IPS DF 6.9 (cell line): ENCODE data around the gene TBC1D19.

Source experiments
- DNase-seq: peaks from one replicate; pipeline ENCODE4 v3.0.0-alpha.2; 2013; ENCODE audit warnings: low read depth, low spot score
- H3K27ac ChIP-seq: one replicate; pipeline ENCODE4 v1.5.1; 2013; ENCODE audit warnings: low read length, control low read depth
- H3K27me3 ChIP-seq: 2 replicates; pipeline ENCODE4 v1.6.1; 2013; ENCODE audit warnings: mild to moderate bottlenecking, low read length; ENCODE audit not compliant: control insufficient read depth, insufficient read depth
- H3K36me3 ChIP-seq: 2 replicates; pipeline ENCODE4 v1.6.1; 2013; ENCODE audit warnings: low read length; ENCODE audit not compliant: control insufficient read depth, insufficient read depth
- H3K4me1 ChIP-seq: 2 replicates; pipeline ENCODE4 v1.6.1; 2013; ENCODE audit warnings: low read length; ENCODE audit not compliant: control insufficient read depth, insufficient read depth
- H3K4me3 ChIP-seq: 2 replicates; pipeline ENCODE4 v1.5.1; 2013; ENCODE audit warnings: mild to moderate bottlenecking, low read length
- H3K9me3 ChIP-seq: 2 replicates; pipeline ENCODE4 v1.6.1; 2013; ENCODE audit warnings: low read length, inconsistent platforms; ENCODE audit not compliant: control insufficient read depth, insufficient read depth
- WGBS: extraction: QIAGEN DNeasy Blood & Tissue Kit; methylation state at CpG from one replicate; pipeline ENCODE4 v1.1.7; 2013; ENCODE audit warnings: mixed read lengths, missing lambda C conversion rate; ENCODE audit not compliant: insufficient read length, insufficient coverage; 5-methylcytosine and 5-hydroxymethylcytosine counted together

Gene TBC1D19

DNA sequence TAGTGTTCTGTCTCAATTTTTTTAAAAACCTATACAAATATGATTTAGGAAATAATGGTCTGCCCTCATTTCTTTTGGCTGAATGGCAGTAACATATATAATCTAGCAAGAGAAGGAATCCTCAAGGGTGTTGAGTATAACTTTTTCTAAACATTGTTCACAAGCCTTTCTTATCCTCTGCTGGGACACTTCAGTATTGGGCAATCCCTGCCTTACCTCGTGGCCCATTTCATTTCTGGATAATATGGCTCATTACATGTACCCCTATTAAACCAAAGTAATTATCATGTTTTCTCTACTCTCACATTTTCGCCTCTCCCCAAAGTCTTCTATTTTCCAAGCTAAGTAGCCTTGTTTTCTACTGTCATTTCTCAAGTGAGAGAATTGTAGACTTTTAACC is 166.0 kb downstream of the TBC1D19 start:
- H3K36me3 ChIP-seq, result no peaks in the 10 kb centered on the region
- DNase-seq, result no peak
- no CpG with 5 or more reads among the region's 2 CpGs for WGBS
- H3K27ac ChIP-seq, result no peak overlapping the region
- H3K27me3 ChIP-seq, result no peaks in the 10 kb centered on the region
- no peak overlapping the region for H3K4me3 ChIP-seq
- H3K4me1 ChIP-seq, result no peaks in the 10 kb centered on the region
- no peaks in the 10 kb centered on the region for H3K9me3 ChIP-seq

DNA sequence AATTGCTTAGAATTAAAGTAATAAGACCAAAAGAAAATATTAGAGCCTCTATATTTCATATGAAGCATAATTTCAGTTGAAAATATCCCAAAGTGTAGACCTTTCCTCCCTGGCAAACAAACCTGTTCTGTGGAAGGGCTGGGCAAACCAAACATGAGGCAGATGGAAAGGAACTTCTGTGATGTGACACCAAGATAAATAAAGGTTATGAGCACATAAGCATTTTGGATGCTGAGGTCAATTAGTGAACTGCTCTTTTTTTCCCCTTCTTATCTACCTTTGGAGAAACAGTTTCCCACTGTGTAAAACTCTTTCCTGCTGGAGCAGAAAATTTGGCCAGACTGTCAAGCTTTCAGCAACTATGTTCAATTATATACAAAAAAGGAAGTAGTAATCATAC is 167.1 kb downstream of the TBC1D19 start:
- H3K27ac ChIP-seq, result no peak overlapping the region
- H3K36me3 ChIP-seq, result no peaks in the 10 kb centered on the region
- no peaks in the 10 kb centered on the region for H3K4me1 ChIP-seq
- no peak for DNase-seq
- H3K27me3 ChIP-seq, result no peaks in the 10 kb centered on the region
- H3K9me3 ChIP-seq, result no peaks in the 10 kb centered on the region
- H3K4me3 ChIP-seq, result no peak overlapping the region

DNA sequence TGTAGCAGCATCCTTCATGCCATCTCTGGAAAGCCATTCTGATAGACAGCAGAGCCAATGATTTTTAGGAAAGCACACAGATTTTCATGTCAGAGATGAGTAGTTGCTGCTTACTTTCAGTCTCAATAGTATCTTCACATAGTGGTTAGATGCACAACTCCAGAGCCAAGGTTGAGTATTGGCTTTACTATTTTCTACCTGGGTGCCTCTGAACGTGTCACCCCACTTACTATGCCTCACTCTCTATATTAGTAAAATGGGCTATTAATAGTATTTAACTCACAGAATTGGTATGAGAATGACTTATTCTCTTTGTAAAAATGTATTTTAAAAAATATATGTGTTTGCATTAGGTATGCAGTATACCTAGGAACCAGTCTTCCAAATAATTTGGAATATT is 168.0 kb downstream of the TBC1D19 start:
- Histone ChIP-seq H3K27ac (no peak overlapping the region), H3K4me3 (no peak overlapping the region), H3K27me3 (no peaks in the 10 kb centered on the region), H3K4me1 (no peaks in the 10 kb centered on the region), H3K9me3 (no peaks in the 10 kb centered on the region), H3K36me3 (no peaks in the 10 kb centered on the region)
- DNase-seq, result no peak
- no CpG with 5 or more reads among the region's 1 CpG for WGBS

DNA sequence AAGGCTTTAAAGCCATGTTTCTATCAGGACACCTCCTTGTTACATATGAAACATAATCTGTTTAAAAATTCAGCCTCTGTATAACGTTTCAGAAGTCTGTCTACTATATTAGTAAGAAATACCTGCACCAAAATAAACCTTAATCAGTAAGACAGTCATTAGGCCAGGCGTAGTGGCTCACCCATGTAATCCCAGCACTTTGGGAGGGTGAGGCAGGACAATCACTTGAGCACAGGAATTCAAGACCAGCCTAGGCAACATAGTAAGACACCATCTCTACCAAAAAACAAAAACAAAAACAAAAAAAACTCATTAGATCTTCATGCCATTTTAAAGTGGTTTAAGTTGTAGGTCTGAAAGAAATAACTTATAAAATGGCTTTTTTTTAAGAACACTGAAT is 169.3 kb downstream of the TBC1D19 start:
- no peak for DNase-seq
- Histone ChIP-seq H3K4me1 (no peaks in the 10 kb centered on the region), H3K27me3 (no peaks in the 10 kb centered on the region), H3K9me3 (no peaks in the 10 kb centered on the region), H3K27ac (no peak overlapping the region), H3K4me3 (no peak overlapping the region), H3K36me3 (no peaks in the 10 kb centered on the region)
- WGBS, result no CpG with 5 or more reads among the region's 2 CpGs

GRCh38 chr4:26753617-26754016 is 169.7 kb downstream of the TBC1D19 start:
- H3K9me3 ChIP-seq, result no peaks in the 10 kb centered on the region
- H3K27me3 ChIP-seq, result no peaks in the 10 kb centered on the region
- DNase-seq, result no peak
- H3K4me3 ChIP-seq, result no peak overlapping the region
- WGBS, result no CpG with 5 or more reads among the region's 10 CpGs
- H3K27ac ChIP-seq, result no peak overlapping the region
- no peaks in the 10 kb centered on the region for H3K36me3 ChIP-seq
- H3K4me1 ChIP-seq, result no peaks in the 10 kb centered on the region

DNA sequence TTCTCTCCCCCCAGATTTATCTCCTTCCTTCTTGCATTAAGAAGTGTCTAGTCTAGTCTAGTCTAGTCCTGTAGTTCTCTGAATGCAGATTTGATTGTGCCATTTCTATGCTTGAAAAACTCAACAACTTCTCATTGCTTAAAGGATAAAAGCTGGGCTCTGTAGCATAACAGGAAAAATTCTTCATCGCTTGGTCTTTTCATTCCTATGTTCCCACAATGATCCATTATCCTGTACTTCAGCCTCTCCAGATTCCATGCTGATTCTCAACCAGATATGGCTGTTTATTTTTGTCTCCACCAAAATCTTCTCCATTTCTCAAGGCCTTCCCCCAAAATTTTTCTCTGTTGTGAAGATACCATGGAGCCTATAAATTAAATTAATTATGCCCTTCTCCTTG is 173.9 kb downstream of the TBC1D19 start:
- Histone ChIP-seq H3K36me3 (no peaks in the 10 kb centered on the region), H3K4me3 (no peak overlapping the region), H3K4me1 (no peaks in the 10 kb centered on the region; the same call in 1 of the 2 replicates), H3K27ac (no peak overlapping the region), H3K9me3 (no peaks in the 10 kb centered on the region), H3K27me3 (no peaks in the 10 kb centered on the region)
- WGBS, result no CpG with 5 or more reads among the region's 1 CpG
- DNase-seq, result no peak

DNA sequence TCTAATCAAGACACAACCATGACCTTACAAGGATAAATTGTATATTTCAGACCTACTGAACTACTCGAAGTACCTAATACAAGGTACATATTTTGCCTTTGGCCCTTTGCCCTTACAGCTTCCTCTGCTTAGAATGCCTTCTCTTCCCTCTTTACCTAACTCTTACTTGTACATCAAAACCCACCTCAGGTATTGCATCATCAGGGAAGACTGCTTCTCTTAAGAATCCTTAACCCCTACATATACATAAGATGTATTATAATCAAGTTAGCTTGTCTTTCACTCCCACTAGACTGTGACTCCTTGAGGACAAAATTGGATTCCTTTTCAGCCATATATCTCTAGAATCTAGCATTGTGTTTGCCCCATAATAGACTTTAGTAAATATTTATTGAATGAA is 175.0 kb downstream of the TBC1D19 start:
- Histone ChIP-seq H3K27me3 (no peaks in the 10 kb centered on the region), H3K27ac (no peak overlapping the region), H3K4me3 (no peak overlapping the region), H3K36me3 (no peaks in the 10 kb centered on the region), H3K9me3 (no peaks in the 10 kb centered on the region), H3K4me1 (no peaks in the 10 kb centered on the region; the same call in 1 of the 2 replicates)
- WGBS, result no CpG with 5 or more reads among the region's 1 CpG
- DNase-seq, result no peak

GRCh38 chr4:26762650-26763049 is 178.8 kb downstream of the TBC1D19 start:
- WGBS, result no CpG with 5 or more reads among the region's 2 CpGs
- no peak for DNase-seq

GRCh38 chr4:26763063-26763462 is 179.2 kb downstream of the TBC1D19 start:
- no peak for DNase-seq
- no peak overlapping the region for H3K4me3 ChIP-seq

More at GRCh38 chr4:26762650-26763049, 178.8 kb downstream of the TBC1D19 start:
- no peaks in the 10 kb centered on the region for H3K9me3 ChIP-seq
- no peaks in the 10 kb centered on the region; the same call in 1 of the 2 replicates for H3K4me1 ChIP-seq
- no peak overlapping the region for H3K4me3 ChIP-seq
- H3K36me3 ChIP-seq, result no peaks in the 10 kb centered on the region
- no peak overlapping the region for H3K27ac ChIP-seq
- H3K27me3 ChIP-seq, result no peaks in the 10 kb centered on the region

GRCh38 chr4:26763648-26764047 is 179.8 kb downstream of the TBC1D19 start:
- H3K4me3 ChIP-seq, result no peak overlapping the region
- no peak overlapping the region for H3K27ac ChIP-seq
- no peaks in the 10 kb centered on the region; the same call in 1 of the 2 replicates for H3K4me1 ChIP-seq
- no peaks in the 10 kb centered on the region for H3K36me3 ChIP-seq
- no peaks in the 10 kb centered on the region for H3K9me3 ChIP-seq
- no CpG with 5 or more reads among the region's 3 CpGs for WGBS
- no peaks in the 10 kb centered on the region for H3K27me3 ChIP-seq
- DNase-seq, result no peak

More at GRCh38 chr4:26763063-26763462, 179.2 kb downstream of the TBC1D19 start:
- Histone ChIP-seq H3K27me3 (no peaks in the 10 kb centered on the region), H3K9me3 (no peaks in the 10 kb centered on the region), H3K27ac (no peak overlapping the region), H3K36me3 (no peaks in the 10 kb centered on the region), H3K4me1 (no peaks in the 10 kb centered on the region; the same call in 1 of the 2 replicates)
- WGBS, result no CpG with 5 or more reads among the region's 2 CpGs

- Histone ChIP-seq H3K4me1 (no peaks in the 10 kb centered on the region; the same call in 1 of the 2 replicates), H3K9me3 (no peaks in the 10 kb centered on the region), H3K27ac (no peak overlapping the region), H3K36me3 (no peaks in the 10 kb centered on the region), H3K27me3 (no peaks in the 10 kb centered on the region), H3K4me3 (no peak overlapping the region)
- no CpG with 5 or more reads among the region's 1 CpG for WGBS
- no peak for DNase-seq
Observed at GRCh38 chr4:26764231-26764630, 180.3 kb downstream of the TBC1D19 start.
